Suprapubic skin (tissue), 4 donors: ENCODE data around the gene MAPK11.

ENCODE experiments used
- CTCF ChIP-seq, 2 donors: fragments of 200-600 bp in 1 of 2; fragments of 450-650 bp in 1 of 2; sonication (generic) in 1 of 2; IDR thresholded peaks; one replicate each; pipeline ENCODE4 v1.5.1; 2016 to 2019; ENCODE audit warnings: antibody characterized with exemption in 2 of 2, mild to moderate bottlenecking in 1 of 2, moderate library complexity in 1 of 2
- EP300 ChIP-seq: sonication (generic); formaldehyde crosslinking; IDR thresholded peaks from one replicate; pipeline ENCODE4 v1.6.1; 2017; ENCODE audit warnings: antibody characterized with exemption
- POLR2AphosphoS5 ChIP-seq, 3 donors: sonication (generic); formaldehyde crosslinking; IDR thresholded peaks; one replicate each; pipeline ENCODE4 v1.6.1; 2017; ENCODE audit warnings: antibody characterized with exemption in 3 of 3

GRCh38 chr22:50271519-50271970, 1.4 kb upstream of the MAPK11 start:
- TF ChIP-seq CTCF (IDR thresholded peaks at IDR 0.05) (no peak), EP300 (no peak), POLR2AphosphoS5 (IDR thresholded peaks at IDR 0.05) (no peak)
